ENCODE results near the gene GALNT10.

DNA sequence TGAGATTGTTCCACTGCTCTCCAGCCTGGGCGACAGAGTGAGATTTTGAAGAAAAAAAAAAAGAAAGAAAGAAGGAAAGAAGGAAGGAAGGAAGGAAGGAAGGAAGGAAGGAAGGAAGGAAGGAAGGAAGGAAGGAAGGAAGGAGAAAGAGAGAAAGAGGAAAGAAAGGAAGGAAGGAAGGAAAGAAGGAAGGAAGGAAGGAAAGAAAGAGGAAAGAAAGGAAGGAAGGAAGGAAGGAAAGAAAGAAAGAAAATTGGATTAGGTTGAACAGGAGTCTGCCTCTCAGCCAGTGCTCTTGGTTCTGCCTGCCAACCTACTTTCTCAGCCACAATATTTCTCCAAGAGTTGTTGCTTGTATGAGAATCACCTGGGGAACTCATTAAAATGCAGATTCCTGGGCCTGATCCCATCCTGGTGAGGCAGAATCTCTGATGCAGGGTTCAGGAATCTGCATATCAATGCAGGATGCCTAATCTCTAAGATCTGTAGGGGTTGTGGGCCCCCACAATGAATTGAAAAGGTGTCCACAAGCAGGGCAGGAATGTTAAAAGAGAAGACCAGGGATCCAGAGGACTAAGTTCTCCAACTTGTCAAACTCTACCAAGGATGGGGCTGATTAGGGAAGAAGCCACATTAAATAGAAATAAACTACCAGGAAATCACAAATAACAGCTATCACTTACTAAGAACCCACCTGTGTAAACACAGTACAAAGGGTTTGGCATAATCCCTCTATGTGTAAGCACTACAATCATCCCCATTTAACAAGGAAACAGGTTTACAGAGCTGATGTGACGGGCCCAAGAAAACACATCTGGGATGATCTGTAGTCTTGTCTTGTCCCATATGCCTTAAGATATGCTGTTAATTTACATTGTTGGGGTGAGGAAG, 23.4 kb upstream of the GALNT10 start:
- TF ChIP-seq CTCF (IDR thresholded peaks at IDR 0.05) = no peak
- no peak for TF ChIP-seq POLR2A (IDR thresholded peaks at IDR 0.05)
- TF ChIP-seq POLR2AphosphoS5 (IDR thresholded peaks at IDR 0.05) = no peak

Measured in stomach (tissue), 4 donors.